Measurements from ENCODE around the gene EXOC1.

EXOC1 gene

GRCh38 chr4:55887594-55887993, 34.1 kb downstream of the EXOC1 start:
- peak; percentile 25 for DNase-seq
- in situ Hi-C loops (cut with HindIII; ENCODE audit: low pct_ligation_motif_present, low pct_unique_long_range_greater_than_20kb, low sequenced_read_pairs): no loop called here

- in situ Hi-C loops (cut with HindIII; ENCODE audit: low pct_ligation_motif_present, low pct_unique_long_range_greater_than_20kb, low sequenced_read_pairs): no loop called here
- no peak for DNase-seq
These were observed 38.7 kb downstream of the EXOC1 start for GRCh38 chr4:55892156-55892555.

DNA sequence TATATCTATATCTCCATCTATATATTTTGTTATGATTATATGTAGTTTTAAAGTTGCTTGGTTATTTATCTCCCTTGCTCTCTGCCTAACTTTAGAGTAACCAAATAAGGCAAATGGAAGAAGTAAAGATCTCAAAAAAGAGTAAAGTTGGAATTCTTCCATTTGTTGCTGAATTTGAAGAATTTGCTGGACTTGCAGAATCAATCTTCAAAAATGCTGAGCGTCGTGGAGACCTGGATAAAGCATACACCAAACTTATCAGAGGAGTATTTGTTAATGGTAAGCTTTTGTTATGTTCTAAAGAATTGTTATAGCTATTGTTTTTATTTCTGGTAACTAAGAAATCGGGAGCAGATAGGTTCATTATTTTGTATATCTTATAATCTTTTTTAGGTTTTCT, 43.2 kb downstream of the EXOC1 start:
- no peak for DNase-seq
- in situ Hi-C loops (cut with HindIII; ENCODE audit: low pct_ligation_motif_present, low pct_unique_long_range_greater_than_20kb, low sequenced_read_pairs): no loop called here

DNA sequence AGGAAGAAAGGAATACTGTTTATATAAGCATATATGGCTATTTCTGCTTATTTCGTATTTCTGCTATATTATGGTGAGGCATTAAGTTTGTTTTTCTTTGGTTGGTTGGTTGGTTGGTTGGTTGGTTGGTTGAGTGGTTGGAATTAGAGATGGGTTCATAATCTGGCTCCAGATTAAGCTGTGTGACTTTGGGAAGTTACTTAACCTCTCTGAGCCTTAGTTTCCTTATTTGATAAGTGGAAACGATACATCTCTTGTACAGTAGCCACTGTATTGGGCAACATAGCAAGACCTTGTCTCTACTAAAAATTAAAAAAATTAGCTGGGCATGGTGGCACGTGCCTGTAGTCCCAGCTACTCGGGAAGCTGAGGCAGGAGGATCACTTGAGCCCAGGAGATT, 49.2 kb downstream of the EXOC1 start:
- DNase-seq: no peak
- in situ Hi-C loops (cut with HindIII; ENCODE audit: low pct_ligation_motif_present, low pct_unique_long_range_greater_than_20kb, low sequenced_read_pairs): no loop called here

GRCh38 chr4:55903577-55903976, 50.1 kb downstream of the EXOC1 start:
- in situ Hi-C loops (cut with HindIII; ENCODE audit: low pct_ligation_motif_present, low pct_unique_long_range_greater_than_20kb, low sequenced_read_pairs): no loop called here
- no peak for DNase-seq

DNA sequence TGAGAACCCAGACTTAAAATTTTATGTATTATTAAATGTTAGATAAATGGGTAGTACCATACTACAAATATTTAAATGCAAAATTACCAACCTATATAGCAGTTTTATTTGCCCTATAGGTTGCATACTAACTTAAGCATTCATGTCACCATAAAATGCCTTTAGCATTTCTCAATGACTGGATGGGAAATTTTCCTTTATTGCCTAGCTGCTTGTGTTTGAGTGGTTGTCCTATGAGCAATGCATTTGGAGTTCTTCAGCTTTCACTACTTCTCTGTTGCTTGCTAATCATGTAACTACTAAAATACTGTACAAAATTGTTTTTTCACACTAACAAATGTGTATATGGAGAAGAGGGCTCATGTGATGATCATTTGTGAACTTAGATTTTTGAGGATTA, 51.1 kb downstream of the EXOC1 start:
- DNase-seq: no peak
- in situ Hi-C loops (cut with HindIII; ENCODE audit: low pct_ligation_motif_present, low pct_unique_long_range_greater_than_20kb, low sequenced_read_pairs): no loop called here

GRCh38 chr4:55906323-55906722, 52.9 kb downstream of the EXOC1 start:
- in situ Hi-C loops (cut with HindIII; ENCODE audit: low pct_ligation_motif_present, low pct_unique_long_range_greater_than_20kb, low sequenced_read_pairs): no loop called here
- DNase-seq: no peak

- in situ Hi-C loops (cut with HindIII; ENCODE audit: low pct_ligation_motif_present, low pct_unique_long_range_greater_than_20kb, low sequenced_read_pairs): no loop called here
- DNase-seq: no peak
These were observed 53.5 kb downstream of the EXOC1 start for GRCh38 chr4:55906989-55907388.

- in situ Hi-C loops (cut with HindIII; ENCODE audit: low pct_ligation_motif_present, low pct_unique_long_range_greater_than_20kb, low sequenced_read_pairs): no loop called here
- no peak for DNase-seq
These were observed 54.0 kb downstream of the EXOC1 start for GRCh38 chr4:55907469-55907868.

- in situ Hi-C loops (cut with HindIII; ENCODE audit: low pct_ligation_motif_present, low pct_unique_long_range_greater_than_20kb, low sequenced_read_pairs): no loop called here
- DNase-seq: peak; percentile 6
These were observed 56.7 kb downstream of the EXOC1 start for GRCh38 chr4:55910140-55910539.

- no peak for DNase-seq
- in situ Hi-C loops (cut with HindIII; ENCODE audit: low pct_ligation_motif_present, low pct_unique_long_range_greater_than_20kb, low sequenced_read_pairs): no loop called here
These were observed 58.8 kb downstream of the EXOC1 start for GRCh38 chr4:55912249-55912648.

GRCh38 chr4:55920571-55920970, 67.1 kb downstream of the EXOC1 start:
- in situ Hi-C loops (cut with HindIII; ENCODE audit: low pct_ligation_motif_present, low pct_unique_long_range_greater_than_20kb, low sequenced_read_pairs): no loop called here
- DNase-seq: no peak

DNA sequence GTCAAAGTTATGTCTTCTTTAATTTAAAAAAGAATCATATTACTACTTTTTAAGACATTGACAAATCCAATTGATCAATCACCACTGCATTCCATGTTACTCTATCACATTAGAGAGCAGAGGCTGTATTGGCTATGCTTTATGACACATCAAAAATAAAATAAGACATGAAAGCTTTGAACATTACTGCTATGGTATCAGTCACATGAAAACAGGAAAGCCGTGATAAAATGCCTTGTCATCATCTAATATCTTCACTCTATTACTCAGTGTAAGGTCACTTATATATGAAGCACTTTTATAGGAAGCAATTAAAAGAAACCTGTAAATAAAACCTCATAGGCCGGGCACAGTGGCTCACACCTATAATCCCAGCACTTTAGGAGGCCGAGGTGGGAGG, 67.6 kb downstream of the EXOC1 start:
- in situ Hi-C loops (cut with HindIII; ENCODE audit: low pct_ligation_motif_present, low pct_unique_long_range_greater_than_20kb, low sequenced_read_pairs): no loop called here
- no peak for DNase-seq

DNA sequence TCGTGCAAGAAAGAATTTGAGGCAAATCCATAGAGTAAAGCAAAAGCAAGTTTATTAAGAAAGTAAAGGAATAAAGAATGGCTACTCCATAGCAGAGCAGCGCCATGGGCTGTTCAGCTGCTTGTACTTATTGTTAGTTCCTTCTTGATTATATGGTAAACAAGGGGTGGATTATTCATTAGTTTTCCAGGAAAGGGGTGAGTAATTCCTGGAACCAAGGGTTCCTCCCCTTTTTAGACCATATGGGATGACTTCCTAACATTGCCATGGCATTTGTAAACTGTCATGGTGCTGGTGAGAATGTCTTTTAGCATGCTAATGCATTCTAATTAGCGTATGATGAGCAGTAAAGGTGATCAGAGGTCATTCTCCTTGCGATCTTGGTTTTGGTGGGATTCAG, 71.8 kb downstream of the EXOC1 start:
- in situ Hi-C loops (cut with HindIII; ENCODE audit: low pct_ligation_motif_present, low pct_unique_long_range_greater_than_20kb, low sequenced_read_pairs): no loop called here
- no peak for DNase-seq

- in situ Hi-C loops (cut with HindIII; ENCODE audit: low pct_ligation_motif_present, low pct_unique_long_range_greater_than_20kb, low sequenced_read_pairs): no loop called here
These were observed 73.2 kb downstream of the EXOC1 start for GRCh38 chr4:55926610-55927009.

DNA sequence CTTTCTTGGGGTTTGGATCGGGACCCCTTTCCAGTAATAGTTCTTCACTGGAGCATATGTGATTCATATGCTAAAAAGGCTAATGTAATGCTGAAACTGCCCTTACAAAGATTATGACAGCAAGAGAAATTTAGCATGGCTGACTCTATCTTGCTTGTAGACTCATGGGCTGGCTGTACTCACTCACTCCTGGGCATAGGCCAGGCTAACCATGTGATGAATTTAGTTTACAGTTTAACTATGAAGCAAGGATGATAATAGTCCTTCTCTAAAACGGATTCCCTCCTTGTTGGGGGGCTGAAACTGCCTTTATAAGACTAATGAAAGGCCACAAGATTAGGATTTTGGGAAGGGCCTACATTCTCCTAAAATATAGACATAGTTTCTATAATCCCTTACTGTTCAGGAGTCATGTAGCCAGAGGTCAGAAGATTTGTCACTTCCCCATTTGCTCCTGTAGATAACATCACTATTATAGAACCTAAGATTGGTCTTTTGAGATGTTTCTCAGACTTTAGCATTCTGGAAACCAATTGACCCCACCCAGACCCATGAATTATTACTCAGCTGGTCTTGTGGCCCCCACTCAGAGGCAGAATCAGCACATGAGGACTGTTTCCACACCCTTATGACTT, 74.5 kb downstream of the EXOC1 start:
- in situ Hi-C loops (cut with HindIII; ENCODE audit: low pct_ligation_motif_present, low pct_unique_long_range_greater_than_20kb, low sequenced_read_pairs): no loop called here
- DNase-seq: no peak

More at GRCh38 chr4:55926610-55927009, 73.2 kb downstream of the EXOC1 start:
- DNase-seq: no peak

DNA sequence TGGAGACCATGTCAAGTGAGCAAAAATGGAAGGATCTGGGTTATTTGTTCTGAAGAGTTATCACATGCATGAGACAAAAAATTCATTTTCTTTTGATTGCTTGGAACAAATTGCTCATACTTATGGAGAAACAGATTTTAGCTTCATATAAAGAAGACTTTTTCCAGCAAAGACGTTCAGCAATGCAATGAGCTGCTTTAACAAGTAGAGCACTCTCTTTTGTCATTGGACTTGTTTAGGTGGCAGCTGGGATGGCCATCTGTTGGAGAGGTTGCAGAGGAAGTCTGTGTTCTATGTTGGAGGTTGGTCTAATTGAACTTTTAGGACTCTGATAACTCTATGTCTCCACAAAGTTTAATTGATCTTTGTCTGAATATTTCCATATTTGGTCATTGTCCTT, 75.4 kb downstream of the EXOC1 start:
- in situ Hi-C loops (cut with HindIII; ENCODE audit: low pct_ligation_motif_present, low pct_unique_long_range_greater_than_20kb, low sequenced_read_pairs): no loop called here
- no peak for DNase-seq

DNA sequence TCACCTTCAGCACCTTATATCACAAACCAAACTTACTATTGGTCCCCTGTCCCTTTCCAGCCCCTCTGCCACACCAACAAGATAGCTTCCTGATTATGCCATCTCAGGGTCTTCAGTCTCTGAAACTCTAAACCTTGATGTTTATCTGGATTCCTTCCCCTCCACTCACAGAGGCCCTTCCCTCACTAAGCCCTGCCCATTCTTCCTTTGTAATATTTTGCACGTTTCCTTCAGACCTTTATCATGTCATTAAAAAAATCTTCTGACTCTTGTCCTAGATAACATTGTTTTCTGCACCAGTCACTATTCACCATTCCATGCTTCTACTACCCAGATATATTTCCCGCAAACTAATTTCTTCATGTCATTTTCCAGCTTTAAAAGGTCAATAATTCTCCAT, 77.6 kb downstream of the EXOC1 start:
- in situ Hi-C loops (cut with HindIII; ENCODE audit: low pct_ligation_motif_present, low pct_unique_long_range_greater_than_20kb, low sequenced_read_pairs): no loop called here
- DNase-seq: no peak

DNA sequence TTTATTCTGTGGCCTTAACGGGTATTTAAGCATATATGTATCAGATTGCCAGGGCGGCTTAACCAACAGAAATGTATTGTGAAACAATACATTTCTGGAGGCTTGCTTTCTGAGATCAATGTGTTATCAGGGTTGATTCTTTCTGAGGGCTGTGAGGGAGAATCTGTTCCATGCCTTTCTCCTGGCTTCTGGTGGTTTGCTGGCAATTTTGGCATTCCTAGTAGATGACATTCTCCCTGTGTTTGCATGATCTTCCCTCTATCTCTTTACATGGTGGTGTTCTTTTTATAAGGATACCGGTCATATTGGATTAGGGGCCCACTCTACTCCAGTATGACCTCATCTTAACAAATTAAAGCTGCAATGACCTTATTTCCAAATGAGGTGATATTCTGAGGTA, 78.4 kb downstream of the EXOC1 start:
- DNase-seq: no peak
- in situ Hi-C loops (cut with HindIII; ENCODE audit: low pct_ligation_motif_present, low pct_unique_long_range_greater_than_20kb, low sequenced_read_pairs): no loop called here

DNA sequence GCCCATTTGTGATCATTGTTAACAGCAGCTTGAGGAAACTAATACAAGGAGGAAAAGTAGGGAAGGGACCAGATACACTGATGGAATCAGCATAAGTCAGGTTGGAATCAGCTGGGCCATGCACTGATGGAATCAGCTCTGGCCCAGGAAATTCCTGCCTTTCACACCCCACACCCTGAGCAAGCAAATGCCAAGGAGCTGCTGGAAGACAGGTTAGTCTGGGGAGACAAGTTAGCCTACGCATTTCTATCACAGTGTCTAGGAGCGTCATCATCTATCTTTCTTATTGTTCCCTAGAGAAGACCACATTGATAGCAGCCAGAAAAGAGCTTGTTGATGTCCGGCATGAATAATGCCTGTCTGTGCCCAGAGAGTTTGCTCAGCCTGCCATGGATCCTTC, 79.1 kb downstream of the EXOC1 start:
- no peak for DNase-seq
- in situ Hi-C loops (cut with HindIII; ENCODE audit: low pct_ligation_motif_present, low pct_unique_long_range_greater_than_20kb, low sequenced_read_pairs): no loop called here

DNA sequence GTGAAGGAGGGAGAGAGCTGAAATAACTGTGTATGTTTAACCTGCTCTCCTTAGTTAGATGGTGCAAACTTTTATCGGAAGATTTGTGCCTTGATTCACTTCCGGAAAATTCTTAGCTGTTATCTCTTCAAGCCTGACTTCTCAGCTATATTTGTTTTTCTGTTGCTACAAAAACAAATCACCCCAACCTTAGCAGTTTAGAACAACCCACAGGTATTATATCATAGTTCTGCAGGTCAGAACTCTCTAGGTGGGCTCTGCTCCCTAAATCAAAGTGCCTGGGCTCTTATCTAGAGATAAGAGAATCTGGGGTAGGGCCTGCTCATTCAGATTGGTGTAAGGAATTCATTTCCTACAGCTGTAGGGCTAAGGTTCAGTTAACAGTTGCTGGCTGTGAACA, 80.2 kb downstream of the EXOC1 start:
- in situ Hi-C loops (cut with HindIII; ENCODE audit: low pct_ligation_motif_present, low pct_unique_long_range_greater_than_20kb, low sequenced_read_pairs): no loop called here
- DNase-seq: no peak

Data from ACHN (cell line).